H1 (cell line): ENCODE measurements around the gene TLX1. TPM values are rescaled to one million over a fixed set of nuclear protein-coding genes. Genes with fewer than 3 reads are reported as not detected.

Source experiments
- BACH1 ChIP-seq: IDR thresholded peaks from 2 replicates; pipeline ENCODE4 v1.6.1; 2012; ENCODE audit warnings: low read length, improper control_type of control experiment
- CBX5 ChIP-seq: fragments of 300-800, 300-1000 bp; sonication (generic); IDR thresholded peaks from 2 replicates; pipeline ENCODE4 v1.7.1; 2016; ENCODE audit warnings: antibody characterized with exemption, low read length, low read depth
- GABPA ChIP-seq: IDR thresholded peaks from 2 replicates; pipeline ENCODE4 v1.6.1; 2011; ENCODE audit warnings: mild to moderate bottlenecking, low read length, moderate library complexity, borderline replicate concordance; ENCODE audit not compliant: insufficient read depth
- KDM5A ChIP-seq: fragments of 200-600 bp; IDR thresholded peaks from 2 replicates; pipeline ENCODE4 v1.7.1; 2012; ENCODE audit warnings: mild to moderate bottlenecking, low read length, inconsistent platforms, mixed read lengths
- RAD21 ChIP-seq, 2 experiments: IDR thresholded peaks in 1 of 2; conservative IDR thresholded peaks in 1 of 2; 2 replicates each; pipeline ENCODE4 v1.6.1; 2011; ENCODE audit warnings: low read depth in 2 of 2, low read length in 2 of 2, improper control_type of control experiment in 1 of 2, inconsistent platforms in 1 of 2, mild to moderate bottlenecking in 1 of 2, moderate library complexity in 1 of 2
- RFX5 ChIP-seq: IDR thresholded peaks from 2 replicates; pipeline ENCODE4 v1.6.1; 2011; ENCODE audit warnings: low read depth, low read length, improper control_type of control experiment, borderline replicate concordance
- TBP ChIP-seq: IDR thresholded peaks from 2 replicates; pipeline ENCODE4 v1.6.1; 2011; ENCODE audit warnings: low read depth, low read length, improper control_type of control experiment
- ZNF274 ChIP-seq: IDR thresholded peaks from 2 replicates; pipeline ENCODE4 v1.7.0; 2012; ENCODE audit warnings: low read length, borderline replicate concordance; ENCODE audit errors: extremely low read depth
- polyA plus RNA-seq, 7 experiments: library from polyadenylated mRNA; depleted of rRNA in 3 of 7; stranded (reverse) in 5 of 7; unstranded in 2 of 7; fragments of >200 nt in 5 of 7; fragments of 200-250 nt in 2 of 7; gene quantifications; 1 replicate in 5 of 7; 2 replicates in 1 of 7; 4 replicates in 1 of 7; pipeline versions ENCODE4 v1.2.1 to v1.2.3, GENCODE V29; 2011 to 2013; ENCODE audit warnings: missing spikeins in 2 of 7, mixed read lengths in 2 of 7
- total RNA-seq: library from RNA; stranded (reverse); fragmentation: NEBNext Ultra II Directional; extraction: Animal tissue kit (Norgen Biotek cat#: 25700); gene quantifications from 2 replicates; pipeline ENCODE4 v1.2.1, GENCODE V29; 2021

Gene TLX1
- total and polyA plus RNA-seq, 2 of the 8 experiments (the other 6 are each of a cell fraction or from before 2014, with no cell fraction given): not detected

DNA sequence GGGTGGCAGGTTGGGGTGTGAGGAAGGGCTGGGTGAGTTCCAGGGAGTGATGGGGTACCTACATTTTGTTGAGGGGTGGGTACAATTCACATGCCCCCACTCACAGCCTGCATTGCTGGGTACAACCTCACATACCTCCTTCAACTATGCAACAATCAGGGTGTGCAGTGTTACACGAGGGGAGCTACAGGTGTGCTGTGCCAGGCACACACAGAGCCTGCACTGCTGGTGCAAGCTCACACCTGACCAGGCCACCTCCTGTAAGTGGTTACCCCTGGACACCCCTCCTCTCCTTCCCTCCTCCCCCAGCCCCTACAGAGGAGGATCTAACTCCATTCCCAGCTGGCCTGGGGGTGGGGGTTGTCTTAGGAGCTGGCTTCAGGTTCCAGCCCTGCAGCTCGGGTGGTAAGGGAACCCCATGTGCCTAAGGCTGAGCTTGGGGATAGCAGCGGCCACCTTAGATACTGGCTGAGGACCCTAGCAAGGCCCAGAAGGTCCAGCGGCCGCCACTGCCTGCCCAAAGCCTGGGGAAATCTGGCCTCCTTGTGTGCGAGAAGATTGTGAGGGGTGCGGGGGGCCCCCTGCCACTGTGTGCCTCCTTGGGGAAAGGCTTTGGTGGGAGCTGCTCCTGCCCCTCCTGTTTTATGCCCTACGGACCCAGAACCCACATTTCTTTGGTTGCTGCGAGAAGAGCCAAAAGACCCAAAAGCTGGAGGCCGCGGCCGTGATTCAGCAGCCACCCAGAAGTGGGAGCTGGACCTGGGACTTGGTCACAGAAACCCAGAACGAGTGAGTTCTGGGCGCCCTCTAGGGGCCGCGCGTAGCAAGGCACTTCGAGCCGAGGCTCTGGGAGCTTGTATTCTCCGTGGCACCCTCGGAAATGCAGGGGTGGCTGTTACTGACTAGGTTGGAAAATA is 10.8 kb downstream of the TLX1 start (continued):
- TF ChIP-seq RFX5: no peak
- no peak for TF ChIP-seq TBP
- TF ChIP-seq GABPA: 0 out of 2 replicates have a peak, but pooled peaks have one; percentile 47
- no peak for TF ChIP-seq KDM5A
- TF ChIP-seq BACH1: 0 out of 2 replicates have a peak, but pooled peaks have one; percentile 31
- peak; percentile 84 to 90 for TF ChIP-seq RAD21 (IDR thresholded peaks at IDR 0.05 in 1 of 2, conservative IDR thresholded peaks at IDR 0.05 in 1 of 2; ENCODE audit: low read depth in 2 of 2, low read length in 2 of 2)
- no peak for TF ChIP-seq ZNF274
- no peak for TF ChIP-seq CBX5
